Activated CD8-positive, alpha-beta memory T cell treated with anti-CD3 and anti-CD28 coated beads, Interleukin-2, amount 50 U/mL, for 4 hours (primary cell): ENCODE measurements around the gene ZNF641.
A peak's percentile ranks its signal among the peaks of the same experiment; 100 is the strongest.

Experiments
- DNase-seq: peaks from one replicate; pipeline ENCODE4 v3.0.0-alpha.2; 2020

Gene ZNF641

GRCh38 chr12:48350249-48351021, at the start of gene ZNF641:
Gene ZNF641 (minus strand): TSS chr12:48350919. CDS start chr12:48348090, 2,829 bp downstream.
- DNase-seq, result peak; percentile 81

- DNase-seq, result no peak
Measured at GRCh38 chr12:48390026-48390425, 39.3 kb upstream of the ZNF641 start.

- DNase-seq, result no peak
Measured at GRCh38 chr12:48389409-48389808, 38.7 kb upstream of the ZNF641 start.

- DNase-seq, result no peak
Measured at GRCh38 chr12:48388938-48389337, 38.2 kb upstream of the ZNF641 start.

- DNase-seq, result no peak
Measured at GRCh38 chr12:48388460-48388859, 37.7 kb upstream of the ZNF641 start.

- no peak for DNase-seq
Measured at GRCh38 chr12:48380596-48380995, 29.9 kb upstream of the ZNF641 start.

GRCh38 chr12:48379794-48380193, 29.1 kb upstream of the ZNF641 start:
- DNase-seq, result no peak

- no peak for DNase-seq
Measured at GRCh38 chr12:48377646-48378045, 26.9 kb upstream of the ZNF641 start.

- no peak for DNase-seq
Measured at GRCh38 chr12:48374164-48374563, 23.4 kb upstream of the ZNF641 start.

GRCh38 chr12:48366131-48366530, 15.4 kb upstream of the ZNF641 start:
- no peak for DNase-seq

GRCh38 chr12:48361664-48362339, 11.1 kb upstream of the ZNF641 start:
- no peak for DNase-seq

GRCh38 chr12:48358937-48359513, 8.3 kb upstream of the ZNF641 start:
- DNase-seq, result no peak

- DNase-seq, result no peak
Measured at GRCh38 chr12:48356041-48356768, 5.5 kb upstream of the ZNF641 start.

- DNase-seq, result no peak
Measured at GRCh38 chr12:48352157-48352760, 1.5 kb upstream of the ZNF641 start.

GRCh38 chr12:48351022-48351708, 446 bp upstream of the ZNF641 start:
- no peak for DNase-seq

- no peak for DNase-seq
Measured at GRCh38 chr12:48349471-48349870, 1.2 kb downstream of the ZNF641 start.

GRCh38 chr12:48342980-48343379, 7.7 kb downstream of the ZNF641 start:
- DNase-seq, result no peak

- DNase-seq, result no peak
Measured at GRCh38 chr12:48340943-48341342, 9.8 kb downstream of the ZNF641 start.

- DNase-seq, result no peak
Measured at GRCh38 chr12:48339442-48340117, 11.1 kb downstream of the ZNF641 start.

GRCh38 chr12:48336564-48336963, 14.2 kb downstream of the ZNF641 start:
- no peak for DNase-seq

GRCh38 chr12:48336061-48336460, 14.7 kb downstream of the ZNF641 start:
- DNase-seq, result no peak

GRCh38 chr12:48334808-48335207, 15.9 kb downstream of the ZNF641 start:
- no peak for DNase-seq
